HG03520 (cell line): ENCODE measurements around the gene GABRP.
"Not testable (repeated sequence)": the region's sequence is repeated elsewhere in the genome, so short reads cannot be mapped to it uniquely, and the experiment has no call there.

Experiments
- ATAC-seq: cut with Tn5 transposase; IDR thresholded peaks from one replicate; pipeline ENCODE4 v1.9.1; 2021; ENCODE audit warnings: mild to moderate bottlenecking, moderate library complexity; ENCODE audit not compliant: unreplicated experiment

GABRP gene

GRCh38 chr5:170755679-170756456 is 27.7 kb upstream of the GABRP start:
- ATAC-seq = no peak

GRCh38 chr5:170756691-170757090 is 26.8 kb upstream of the GABRP start:
- no peak for ATAC-seq

GRCh38 chr5:170757182-170757601 is 26.3 kb upstream of the GABRP start:
- peak; percentile 64 for ATAC-seq

- no peak for ATAC-seq
These were observed 25.9 kb upstream of the GABRP start for GRCh38 chr5:170757669-170758068.

GRCh38 chr5:170758481-170758880 is 25.0 kb upstream of the GABRP start:
- ATAC-seq = no peak

- ATAC-seq = no peak
These were observed 23.4 kb upstream of the GABRP start for GRCh38 chr5:170760113-170760512.

GRCh38 chr5:170761048-170761707 is 22.3 kb upstream of the GABRP start:
- no peak for ATAC-seq

- ATAC-seq = no peak
These were observed 21.8 kb upstream of the GABRP start for GRCh38 chr5:170761708-170762066.

- ATAC-seq = not testable (repeated sequence)
These were observed 21.2 kb upstream of the GABRP start for GRCh38 chr5:170762298-170762697.

- not testable (repeated sequence) for ATAC-seq
These were observed 17.7 kb upstream of the GABRP start for GRCh38 chr5:170765868-170766267.

GRCh38 chr5:170769246-170769645 is 14.3 kb upstream of the GABRP start:
- no peak for ATAC-seq

- ATAC-seq = no peak
These were observed 13.6 kb upstream of the GABRP start for GRCh38 chr5:170769898-170770416.

- no peak for ATAC-seq
These were observed 12.0 kb upstream of the GABRP start for GRCh38 chr5:170771496-170771895.

- ATAC-seq = no peak
These were observed 10.2 kb upstream of the GABRP start for GRCh38 chr5:170773024-170773985.

- ATAC-seq = no peak
These were observed 8.7 kb upstream of the GABRP start for GRCh38 chr5:170774831-170775230.

- no peak for ATAC-seq
These were observed 1.6 kb upstream of the GABRP start for GRCh38 chr5:170781946-170782345.

- no peak for ATAC-seq
These were observed 1.1 kb upstream of the GABRP start for GRCh38 chr5:170782438-170782837.

GRCh38 chr5:170785416-170785815 is 1.9 kb downstream of the GABRP start:
- no peak for ATAC-seq

GRCh38 chr5:170787216-170787615 is 3.7 kb downstream of the GABRP start:
- no peak for ATAC-seq

GRCh38 chr5:170788626-170789304 is 5.2 kb downstream of the GABRP start:
- ATAC-seq = no peak
